Rectal smooth muscle tissue (tissue), 1 donor: ENCODE measurements around the gene WNT5A.
A peak's percentile ranks its signal among the peaks of the same experiment; 100 is the strongest.

Source experiments
- H3K27ac ChIP-seq: one replicate; pipeline ENCODE4 v1.7.0; 2013; ENCODE audit warnings: low read depth, low read length, inconsistent platforms
- H3K27me3 ChIP-seq: one replicate; pipeline ENCODE4 v1.7.0; 2013; ENCODE audit warnings: low read length; ENCODE audit not compliant: control insufficient read depth, insufficient read depth
- H3K36me3 ChIP-seq: one replicate; pipeline ENCODE4 v1.7.0; 2013; ENCODE audit warnings: low read length; ENCODE audit not compliant: control insufficient read depth, insufficient read depth
- H3K4me1 ChIP-seq: one replicate; pipeline ENCODE4 v1.7.0; 2013; ENCODE audit warnings: low read length; ENCODE audit not compliant: control insufficient read depth, insufficient read depth
- H3K4me3 ChIP-seq: one replicate; pipeline ENCODE4 v1.7.0; 2013; ENCODE audit warnings: low read length
- H3K9ac ChIP-seq: one replicate; pipeline ENCODE4 v1.7.0; 2013; ENCODE audit warnings: low read length

The WNT5A gene

DNA sequence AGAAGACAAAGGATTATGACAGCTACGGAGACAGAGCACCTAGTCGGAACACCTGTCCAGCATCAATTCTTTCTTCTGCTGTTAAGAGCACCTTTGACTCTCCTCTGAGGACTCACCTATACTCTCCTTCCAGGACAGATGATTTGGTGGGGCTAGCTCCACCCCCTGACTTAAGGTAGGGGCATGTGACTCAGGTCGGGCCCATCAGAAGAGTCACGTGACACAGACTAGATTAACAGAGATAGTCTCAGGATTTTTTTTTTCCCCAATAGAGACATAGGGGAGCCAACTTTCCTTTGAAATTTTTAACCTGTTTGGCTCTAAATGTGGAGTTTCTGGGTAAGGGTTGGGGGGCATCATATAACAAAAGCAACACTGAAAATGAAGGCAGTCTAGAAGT is 11.4 kb upstream of the WNT5A start:
- no peak overlapping the region for H3K4me3 ChIP-seq
- no peaks in the 10 kb centered on the region for H3K36me3 ChIP-seq
- no peak overlapping the region for H3K27ac ChIP-seq
- no peaks in the 10 kb centered on the region for H3K27me3 ChIP-seq
- H3K9ac ChIP-seq: no peak overlapping the region
- H3K4me1 ChIP-seq: no peaks in the 10 kb centered on the region

DNA sequence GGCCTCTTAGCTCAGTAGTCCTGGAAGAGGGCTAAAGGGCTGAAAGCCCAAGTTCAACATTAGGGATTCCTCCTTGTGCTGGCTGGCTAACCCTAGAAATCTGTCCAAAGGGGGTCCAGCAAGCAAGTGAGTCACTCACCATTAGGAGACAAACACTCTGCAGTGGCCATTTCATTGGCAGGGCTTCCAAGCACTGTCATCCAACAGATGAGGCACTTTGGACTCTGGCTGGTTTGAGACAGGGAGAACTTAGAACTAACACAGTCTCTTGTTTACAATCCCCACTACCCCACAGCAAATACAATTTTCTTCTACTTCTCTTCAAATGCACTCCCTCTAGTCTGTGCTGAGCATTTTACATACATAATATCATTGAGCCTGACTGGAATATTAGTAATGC is 10.1 kb upstream of the WNT5A start:
- Histone ChIP-seq H3K9ac (no peak overlapping the region), H3K4me1 (no peaks in the 10 kb centered on the region), H3K36me3 (no peaks in the 10 kb centered on the region), H3K27me3 (no peaks in the 10 kb centered on the region), H3K27ac (no peak overlapping the region), H3K4me3 (no peak overlapping the region)

DNA sequence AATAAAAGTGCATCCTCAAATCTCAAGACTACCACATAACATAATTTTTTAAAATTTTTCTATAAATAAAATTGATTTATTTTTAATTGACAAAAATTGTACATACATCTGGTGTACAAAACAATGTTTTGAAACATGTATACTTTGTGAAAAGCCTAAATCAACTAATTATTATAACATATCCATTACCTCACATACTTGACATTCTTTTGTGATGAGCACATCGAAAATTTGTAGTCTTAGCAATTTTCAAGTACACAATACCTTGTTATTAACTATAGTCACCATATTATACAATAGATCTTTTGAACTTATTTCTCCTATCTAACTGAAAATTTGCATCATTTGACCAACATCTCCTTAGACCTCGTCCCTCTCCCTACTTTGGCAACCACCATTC is 7.9 kb upstream of the WNT5A start:
- no peak overlapping the region for H3K4me3 ChIP-seq
- no peak overlapping the region for H3K27ac ChIP-seq
- no peaks in the 10 kb centered on the region for H3K4me1 ChIP-seq
- H3K36me3 ChIP-seq: no peaks in the 10 kb centered on the region
- no peak overlapping the region for H3K9ac ChIP-seq
- H3K27me3 ChIP-seq: no peaks in the 10 kb centered on the region

DNA sequence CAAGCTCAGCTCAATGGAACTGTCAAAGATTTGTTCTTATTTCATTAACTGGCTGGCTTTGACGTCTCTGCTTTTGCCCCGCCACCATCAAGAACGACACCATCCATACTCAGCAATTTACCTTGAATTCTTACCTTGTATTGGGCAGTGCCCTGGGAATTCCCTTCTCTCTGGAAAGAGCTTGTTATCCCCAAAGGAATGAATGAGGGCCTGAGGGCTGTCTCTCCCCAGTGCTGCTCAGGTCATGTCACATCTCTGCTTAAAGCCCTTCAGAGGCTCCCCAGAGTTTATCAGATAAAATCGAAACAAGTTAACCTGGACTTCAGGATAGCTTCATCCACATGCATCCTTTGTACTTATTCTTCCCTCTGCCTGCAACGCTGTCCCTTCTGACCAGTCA is 5.9 kb upstream of the WNT5A start:
- Histone ChIP-seq H3K27ac (no peak overlapping the region), H3K36me3 (no peaks in the 10 kb centered on the region), H3K4me1 (peaks cover 3% of the 10 kb centered on the region), H3K9ac (no peak overlapping the region), H3K27me3 (peaks cover 10% of the 10 kb centered on the region), H3K4me3 (no peak overlapping the region)

DNA sequence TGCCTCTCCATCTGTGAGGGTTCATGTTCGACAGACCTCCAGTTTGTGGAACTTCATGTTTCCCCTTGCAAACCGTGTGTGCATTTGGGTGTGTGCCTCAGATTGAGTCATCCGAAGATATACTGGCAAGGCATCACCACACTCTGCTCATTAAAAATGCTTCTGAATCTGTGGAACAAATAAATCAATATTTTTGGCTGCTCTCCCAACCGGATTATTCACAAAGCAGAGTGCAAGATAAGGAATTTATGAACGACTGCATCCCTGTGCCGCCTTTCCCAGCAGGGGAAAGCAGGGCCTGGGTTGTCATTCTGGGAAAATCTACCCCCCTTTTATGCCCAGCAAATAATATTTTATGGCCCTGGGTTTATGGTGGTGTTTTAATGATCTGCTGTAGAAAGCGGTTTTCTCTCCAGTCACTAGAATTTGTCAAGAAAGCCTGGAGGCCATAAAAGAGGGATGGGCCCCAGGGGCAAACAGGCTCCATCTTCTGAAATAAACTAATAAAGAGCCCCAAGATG is 4.2 kb upstream of the WNT5A start:
- peaks cover 10% of the 10 kb centered on the region for H3K27me3 ChIP-seq
- H3K36me3 ChIP-seq: no peaks in the 10 kb centered on the region
- no peak overlapping the region for H3K27ac ChIP-seq
- peaks cover 3% of the 10 kb centered on the region for H3K4me1 ChIP-seq
- H3K9ac ChIP-seq: no peak overlapping the region
- H3K4me3 ChIP-seq: no peak overlapping the region

DNA sequence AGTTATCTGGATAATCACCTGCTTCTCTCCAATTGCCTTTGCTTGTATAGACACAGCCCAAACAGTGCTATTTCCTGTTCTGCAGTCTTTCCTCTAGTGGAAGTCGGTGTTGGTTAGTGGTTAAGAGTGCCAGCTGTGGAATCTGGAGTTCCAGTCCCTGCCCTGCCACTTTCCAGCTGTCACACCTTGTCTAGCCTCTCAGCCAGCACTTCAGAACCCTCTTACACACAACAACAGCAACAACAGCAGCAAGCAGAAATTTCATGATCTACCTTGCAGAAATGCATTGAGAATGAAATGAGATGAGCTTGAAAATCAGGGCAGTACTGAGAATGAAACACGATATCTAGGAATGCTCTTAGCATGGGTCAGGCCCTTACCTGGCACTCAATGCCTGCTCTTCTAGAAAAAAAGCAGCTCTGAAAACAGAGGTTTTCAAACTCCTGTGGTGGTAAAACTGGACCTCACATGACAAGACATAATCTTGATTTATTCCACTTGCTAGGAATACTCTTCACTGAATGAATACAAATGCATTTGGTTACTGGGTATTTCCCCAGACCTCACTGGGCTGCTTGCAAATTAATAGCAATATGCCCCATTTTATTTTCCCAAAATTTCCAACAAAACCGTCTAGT is 3.3 kb upstream of the WNT5A start:
- no peak overlapping the region for H3K4me3 ChIP-seq
- no peaks in the 10 kb centered on the region for H3K36me3 ChIP-seq
- H3K27me3 ChIP-seq: peaks cover 10% of the 10 kb centered on the region
- peaks cover 3% of the 10 kb centered on the region for H3K4me1 ChIP-seq
- no peak overlapping the region for H3K27ac ChIP-seq
- no peak overlapping the region for H3K9ac ChIP-seq

DNA sequence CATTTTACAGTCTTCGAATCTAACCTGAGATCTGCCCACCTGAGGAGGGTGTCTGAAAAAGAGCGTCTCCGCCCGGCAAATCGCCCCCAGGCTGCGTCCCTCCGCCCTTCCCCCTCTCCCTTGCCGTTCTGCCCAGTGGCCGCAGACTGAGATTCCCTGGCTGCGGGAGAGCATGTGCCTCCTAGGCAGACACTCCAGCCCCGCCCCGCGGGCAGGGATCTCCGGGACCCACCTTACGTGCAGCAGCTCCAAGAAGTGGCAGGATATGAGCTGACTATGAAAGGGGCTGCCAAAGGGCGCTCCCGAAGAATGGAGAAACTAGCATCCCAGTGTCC is 2.7 kb upstream of the WNT5A start:
- H3K36me3 ChIP-seq: no peaks in the 10 kb centered on the region
- peaks cover 10% of the 10 kb centered on the region for H3K27me3 ChIP-seq
- H3K4me1 ChIP-seq: peaks cover 3% of the 10 kb centered on the region
- no peak overlapping the region for H3K27ac ChIP-seq
- H3K4me3 ChIP-seq: no peak overlapping the region
- no peak overlapping the region for H3K9ac ChIP-seq

DNA sequence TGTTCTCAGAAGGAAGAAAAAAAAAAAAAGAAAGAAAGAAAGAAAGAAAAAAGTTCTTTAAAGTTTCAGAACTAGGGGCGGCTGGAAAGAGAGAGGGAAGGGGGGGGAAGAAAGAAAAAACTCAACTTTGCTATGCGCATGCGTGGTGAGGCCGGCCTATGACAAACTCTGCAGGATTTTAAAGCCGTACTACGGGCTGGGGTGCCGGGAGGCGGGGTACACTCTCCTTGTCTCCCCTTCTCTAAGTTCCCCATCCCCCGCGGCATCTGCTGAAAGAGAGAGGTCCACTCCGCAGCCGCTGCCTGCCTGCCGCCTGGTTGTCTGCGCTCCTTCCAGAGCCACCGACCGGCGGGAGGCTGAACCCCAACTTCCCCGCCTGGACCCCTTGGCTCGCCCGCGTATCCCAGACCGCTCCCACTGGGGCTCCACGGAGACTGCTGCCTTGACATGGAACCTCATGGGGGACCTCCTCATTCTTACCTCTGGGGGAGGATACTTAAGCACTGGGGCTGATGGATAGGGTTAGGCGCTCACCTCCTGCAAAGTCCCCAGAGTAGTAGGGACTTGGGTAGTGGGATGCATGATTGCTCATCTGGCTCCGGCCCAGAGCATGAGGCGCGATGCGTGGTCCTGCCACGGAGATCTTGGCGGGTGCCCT is 1.4 kb upstream of the WNT5A start:
- H3K27ac ChIP-seq: no peak overlapping the region
- peaks cover 3% of the 10 kb centered on the region for H3K4me1 ChIP-seq
- H3K4me3 ChIP-seq: peak overlapping the region; percentile 83
- H3K9ac ChIP-seq: peak overlapping the region; percentile 26
- peaks cover 10% of the 10 kb centered on the region for H3K27me3 ChIP-seq
- H3K36me3 ChIP-seq: no peaks in the 10 kb centered on the region

DNA sequence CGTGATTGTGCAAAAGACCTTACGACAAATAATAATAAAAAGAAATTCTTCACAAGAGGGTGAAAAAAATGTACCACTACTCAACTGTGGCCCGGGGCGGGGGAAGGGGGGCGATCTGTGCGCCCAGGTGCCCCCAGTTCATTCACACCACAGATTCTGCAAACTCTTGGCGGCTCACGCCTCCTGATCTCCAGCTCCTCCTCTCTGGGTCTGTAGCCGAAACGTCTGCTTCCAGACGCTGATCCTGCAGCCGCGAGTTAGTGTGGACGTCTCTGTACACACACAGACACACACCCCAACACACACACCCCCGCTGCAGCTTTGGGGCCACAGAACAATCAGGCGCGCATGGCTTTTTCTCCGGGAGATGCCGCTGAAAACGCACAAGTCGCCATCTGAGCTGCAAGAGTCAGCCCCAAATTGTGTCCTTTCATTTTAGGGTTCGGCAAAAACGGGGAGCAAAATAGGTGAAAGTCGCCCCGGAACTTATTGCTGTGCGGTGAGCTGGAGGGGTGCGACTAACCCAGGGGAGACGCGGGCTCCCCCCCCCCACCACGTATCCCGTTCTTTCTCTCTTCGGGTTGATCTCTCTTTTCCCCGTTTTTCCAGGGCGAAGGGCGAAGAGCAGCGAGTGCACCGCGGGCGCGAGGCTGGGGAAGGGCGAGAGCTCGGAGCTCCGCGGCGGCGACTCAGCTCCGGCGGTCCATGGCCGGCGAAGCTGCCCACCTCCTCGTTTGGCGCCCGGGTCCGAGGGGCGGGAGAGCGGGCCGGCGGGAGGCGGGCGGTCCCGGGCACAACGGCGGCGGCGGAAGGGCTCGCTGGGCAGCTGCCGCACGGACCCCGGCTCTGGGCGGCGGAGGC is 505 bp upstream of the WNT5A start:
- Histone ChIP-seq H3K27ac (peak overlapping the region; percentile 43), H3K36me3 (no peaks in the 10 kb centered on the region), H3K9ac (no peak overlapping the region), H3K4me1 (peaks cover 3% of the 10 kb centered on the region), H3K4me3 (peak overlapping the region; percentile 83), H3K27me3 (peaks cover 10% of the 10 kb centered on the region)

DNA sequence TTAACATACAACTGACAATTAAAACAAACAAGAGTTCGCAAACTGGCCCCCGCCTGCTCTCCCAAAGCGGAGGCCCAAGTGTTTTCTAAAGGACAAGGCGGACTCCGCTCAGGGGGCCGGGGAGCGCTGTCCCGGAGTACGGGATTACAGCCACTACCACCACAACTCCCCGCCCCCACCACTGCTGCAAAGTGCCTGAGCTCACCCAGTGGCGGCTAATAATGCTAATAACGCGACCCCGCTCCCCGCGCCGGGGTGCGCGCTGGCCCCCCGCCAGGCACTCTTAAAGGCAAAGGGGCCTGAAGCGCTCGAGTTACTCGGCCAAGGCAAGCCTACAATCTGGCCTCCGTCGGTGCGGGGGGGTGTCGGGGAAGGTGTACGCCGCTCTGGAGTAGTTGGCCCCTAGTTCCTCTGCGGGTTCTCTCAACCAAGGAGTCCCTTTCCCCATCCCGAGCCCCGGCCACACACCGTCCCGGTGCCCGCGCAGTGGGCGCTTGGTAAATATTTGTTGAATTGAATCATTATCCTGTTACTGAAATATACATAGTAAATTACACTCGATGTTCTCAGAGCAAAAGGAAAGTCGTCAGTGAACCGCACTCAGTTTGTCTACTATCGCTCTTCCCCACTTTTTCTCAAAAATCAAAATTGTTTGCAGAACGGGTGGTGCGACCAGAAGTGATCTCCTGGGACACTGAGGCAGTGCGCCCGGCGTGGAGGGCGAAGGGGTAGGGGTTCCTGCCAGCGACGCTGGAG is 827 bp downstream of the WNT5A start:
- no peaks in the 10 kb centered on the region for H3K36me3 ChIP-seq
- H3K4me3 ChIP-seq: peak overlapping the region; percentile 83
- peak overlapping the region; percentile 10 for H3K27ac ChIP-seq
- H3K9ac ChIP-seq: no peak overlapping the region
- peaks cover 10% of the 10 kb centered on the region for H3K27me3 ChIP-seq
- H3K4me1 ChIP-seq: peaks cover 3% of the 10 kb centered on the region

DNA sequence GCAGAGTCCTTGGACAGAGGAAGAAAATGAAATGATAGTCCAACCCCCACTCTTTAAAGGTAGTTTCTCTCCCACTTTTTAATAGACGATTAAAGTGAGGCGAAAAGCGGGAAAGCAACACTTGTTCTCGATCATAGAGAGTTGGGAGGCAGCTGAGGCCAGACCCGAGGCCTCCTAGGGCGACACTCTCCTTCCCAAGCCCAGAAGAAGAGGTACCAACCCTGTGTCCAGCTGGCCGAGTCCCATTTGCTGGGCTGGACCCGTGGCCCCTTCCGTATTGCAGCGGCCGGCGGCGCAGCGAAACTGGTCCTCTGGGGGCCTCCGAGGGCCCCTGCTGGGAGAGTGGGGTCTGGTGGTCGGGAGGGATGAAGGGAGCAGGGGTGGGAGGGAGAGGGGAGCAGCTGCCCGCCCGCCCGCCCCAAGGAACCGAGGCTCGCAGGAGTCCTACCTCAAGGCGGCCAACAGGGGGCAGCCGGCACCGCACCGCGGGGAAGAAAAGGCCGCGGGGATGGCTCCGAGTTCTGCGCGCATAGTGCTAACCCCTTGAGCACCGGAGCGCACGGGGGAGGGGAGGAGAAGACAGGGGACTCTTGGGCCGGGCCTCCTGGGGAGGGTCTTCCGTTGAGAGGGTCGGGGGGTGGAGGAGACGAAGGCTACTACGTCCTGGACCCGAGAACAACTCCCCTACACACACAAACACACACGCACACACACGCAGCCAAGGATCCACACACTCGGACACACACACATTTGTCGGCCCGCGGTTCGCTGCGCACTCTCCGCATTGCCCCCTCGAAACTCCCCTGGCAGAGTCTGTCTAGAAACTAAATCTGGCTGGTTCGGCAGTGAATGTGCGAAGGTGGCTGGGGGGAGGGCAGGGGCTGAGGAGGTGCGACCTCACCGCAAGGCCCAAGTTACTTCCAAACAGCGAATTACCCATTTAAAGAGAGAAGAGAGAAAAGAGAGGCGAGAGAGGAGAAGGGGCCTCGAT is 2.0 kb downstream of the WNT5A start:
- Histone ChIP-seq H3K27ac (peak overlapping the region; percentile 68), H3K27me3 (peaks cover 10% of the 10 kb centered on the region), H3K4me3 (peak overlapping the region; percentile 83), H3K9ac (no peak overlapping the region), H3K36me3 (no peaks in the 10 kb centered on the region), H3K4me1 (peaks cover 6% of the 10 kb centered on the region)
